COLO668 (cell line): ENCODE measurements around the gene MEA1.
A peak's percentile ranks its signal among the peaks of the same experiment; 100 is the strongest.
"Not testable (repeated sequence)": the region's sequence is repeated elsewhere in the genome, so short reads cannot be mapped to it uniquely, and the experiment has no call there.

Experiments used
- DNase-seq: peaks from one replicate; lab custom pipeline; 2025; ENCODE audit not compliant: unreplicated experiment; lab: John Stamatoyannopoulos, UW

The MEA1 gene

DNA sequence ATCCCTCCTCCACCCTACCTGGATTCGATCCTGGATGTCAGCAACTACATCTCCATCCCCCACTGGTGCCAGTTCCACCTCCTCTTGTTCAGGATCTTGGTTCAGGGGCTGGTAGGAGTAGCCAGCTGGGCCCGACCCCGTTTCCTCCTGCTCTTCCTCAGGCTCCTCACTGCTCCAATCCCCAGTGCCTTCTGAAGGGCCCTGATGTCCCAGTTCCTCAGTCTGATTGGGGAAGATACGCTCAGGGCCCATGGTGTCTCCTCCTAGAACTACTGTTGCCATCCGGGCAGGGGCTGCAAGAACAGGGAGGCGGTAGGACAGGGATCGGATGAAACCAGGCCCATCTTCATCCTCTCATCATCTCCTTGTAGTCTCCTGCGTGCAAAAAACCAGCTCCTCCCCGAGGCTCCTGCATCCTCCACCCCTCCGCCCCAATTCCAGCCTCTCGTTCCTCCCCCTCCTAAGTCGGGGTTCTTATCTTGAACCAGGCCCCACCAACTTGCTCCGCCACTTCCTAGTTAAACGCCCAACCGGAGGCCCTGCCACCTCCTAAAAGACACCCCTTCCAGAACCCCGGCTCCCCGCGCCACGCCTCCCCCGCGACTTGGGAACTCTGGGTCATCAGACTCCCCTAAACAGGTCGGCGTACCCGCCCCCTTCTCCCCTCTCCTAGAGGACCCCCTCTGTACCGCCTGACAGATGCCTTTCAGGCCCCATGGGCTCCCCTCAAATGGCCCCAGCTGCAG is 476 bp downstream of the MEA1 start:
- peak; percentile 9 for DNase-seq

- no peak for DNase-seq
These were observed 1.4 kb downstream of the MEA1 start for GRCh38 chr6:43012364-43012763.

DNA sequence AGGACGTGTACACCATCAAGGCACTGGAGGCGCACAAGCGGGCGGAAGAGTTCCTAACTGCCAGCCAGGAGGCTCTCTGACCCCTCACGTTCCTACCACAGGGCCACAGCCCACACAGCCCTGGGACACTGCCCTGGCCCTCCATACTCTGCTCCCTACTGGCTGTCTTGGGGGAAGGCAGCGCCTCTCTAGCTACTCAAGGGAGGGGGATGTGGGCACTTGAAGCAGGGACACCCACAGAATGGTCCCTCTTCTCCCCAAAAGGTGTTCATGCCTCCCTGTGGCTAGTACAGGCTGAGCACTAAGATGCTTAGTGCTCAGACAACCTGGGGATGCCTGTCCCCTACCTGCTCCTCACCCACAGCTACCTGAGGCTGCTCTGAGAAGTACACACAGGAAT is 2.5 kb downstream of the MEA1 start:
- no peak for DNase-seq

GRCh38 chr6:43009124-43009523 is 4.6 kb downstream of the MEA1 start:
- DNase-seq = peak; percentile 9

- DNase-seq = no peak
These were observed 6.6 kb downstream of the MEA1 start for GRCh38 chr6:43007126-43007525.

DNA sequence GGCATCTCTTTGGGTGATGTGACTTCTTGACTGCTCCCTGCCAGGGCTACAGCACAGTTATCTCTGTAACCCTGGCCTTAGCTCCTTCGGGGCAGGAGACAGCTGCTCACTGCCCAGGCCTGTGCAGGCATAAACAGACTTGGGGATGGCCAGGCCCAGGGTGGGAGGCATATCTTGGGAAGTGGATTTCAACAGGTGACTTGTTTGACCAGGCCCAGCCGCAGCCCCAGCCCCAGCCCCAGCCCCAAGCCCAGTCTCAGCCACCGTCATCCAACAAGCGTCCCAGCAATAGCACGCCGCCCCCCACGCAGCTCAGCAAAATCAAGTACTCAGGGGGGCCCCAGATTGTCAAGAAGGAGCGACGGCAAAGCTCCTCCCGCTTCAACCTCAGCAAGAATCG is 7.5 kb downstream of the MEA1 start:
- DNase-seq = no peak

GRCh38 chr6:43005844-43006243 is 7.9 kb downstream of the MEA1 start:
- DNase-seq = no peak

DNA sequence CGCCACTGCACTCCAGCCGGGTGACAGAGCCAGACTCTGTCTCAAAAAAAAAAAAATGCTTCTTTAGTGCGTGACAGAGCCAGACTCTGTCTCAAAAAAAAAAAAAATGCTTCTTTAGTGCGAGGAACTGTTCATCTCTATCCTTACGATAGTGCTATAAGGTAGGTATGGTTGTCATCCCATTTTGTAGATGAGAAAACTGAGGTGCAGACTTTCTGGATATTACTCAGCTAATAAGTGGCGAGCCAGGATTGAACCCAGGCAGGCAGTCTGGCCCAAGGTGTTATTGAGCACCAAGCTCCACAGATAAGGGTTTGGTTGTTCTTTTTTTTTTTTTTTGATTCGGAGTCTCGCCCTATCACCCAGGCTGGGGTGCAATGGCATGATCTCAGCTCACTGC is 11.9 kb downstream of the MEA1 start:
- no peak for DNase-seq

GRCh38 chr6:42998205-42998604 is 15.5 kb downstream of the MEA1 start:
- DNase-seq = not testable (repeated sequence)

DNA sequence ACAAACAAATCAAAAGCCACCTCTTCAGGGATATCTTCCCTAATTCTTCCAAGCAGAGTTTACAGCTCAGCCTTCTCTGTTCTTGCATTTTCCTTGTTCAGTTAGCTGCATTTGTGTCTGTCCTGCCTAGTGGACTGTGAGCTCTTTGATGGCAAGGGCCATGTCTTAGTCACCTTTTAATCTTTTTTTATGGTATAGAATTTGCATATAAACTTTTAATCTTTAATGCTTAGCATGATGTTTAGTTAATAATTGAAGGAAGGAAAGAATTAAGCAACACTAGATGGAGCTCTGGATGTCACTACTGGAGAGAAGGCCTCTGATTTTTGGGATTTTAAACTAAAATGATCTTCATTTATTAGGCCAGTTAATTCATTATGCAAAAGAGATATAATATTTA is 17.2 kb downstream of the MEA1 start:
- DNase-seq = no peak

DNA sequence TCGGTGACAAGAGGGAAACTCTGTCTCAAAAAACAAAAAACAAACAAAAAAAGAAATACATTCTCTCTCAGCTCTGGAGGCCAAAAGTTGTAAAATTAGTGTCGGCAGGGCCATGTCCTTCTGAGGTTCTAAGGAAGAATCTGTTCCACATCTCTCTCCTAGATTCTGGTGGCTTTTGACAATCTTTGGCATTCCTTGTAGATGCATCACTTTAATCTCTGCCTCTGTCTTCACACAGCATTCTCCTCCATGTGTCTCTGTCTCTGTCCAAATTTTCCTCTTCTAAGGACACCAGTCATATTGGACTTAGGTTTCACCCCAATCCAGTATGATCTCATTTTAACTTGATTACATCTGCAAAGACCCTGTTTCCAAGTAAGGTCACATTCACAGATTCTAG is 20.3 kb downstream of the MEA1 start:
- DNase-seq = no peak

- DNase-seq = no peak
These were observed 23.8 kb downstream of the MEA1 start for GRCh38 chr6:42989923-42990322.

- DNase-seq = no peak
These were observed 25.2 kb downstream of the MEA1 start for GRCh38 chr6:42988486-42989020.

GRCh38 chr6:42987533-42988451 is 26.0 kb downstream of the MEA1 start:
- DNase-seq = no peak

GRCh38 chr6:42984924-42985475 is 28.7 kb downstream of the MEA1 start:
- DNase-seq = no peak

DNA sequence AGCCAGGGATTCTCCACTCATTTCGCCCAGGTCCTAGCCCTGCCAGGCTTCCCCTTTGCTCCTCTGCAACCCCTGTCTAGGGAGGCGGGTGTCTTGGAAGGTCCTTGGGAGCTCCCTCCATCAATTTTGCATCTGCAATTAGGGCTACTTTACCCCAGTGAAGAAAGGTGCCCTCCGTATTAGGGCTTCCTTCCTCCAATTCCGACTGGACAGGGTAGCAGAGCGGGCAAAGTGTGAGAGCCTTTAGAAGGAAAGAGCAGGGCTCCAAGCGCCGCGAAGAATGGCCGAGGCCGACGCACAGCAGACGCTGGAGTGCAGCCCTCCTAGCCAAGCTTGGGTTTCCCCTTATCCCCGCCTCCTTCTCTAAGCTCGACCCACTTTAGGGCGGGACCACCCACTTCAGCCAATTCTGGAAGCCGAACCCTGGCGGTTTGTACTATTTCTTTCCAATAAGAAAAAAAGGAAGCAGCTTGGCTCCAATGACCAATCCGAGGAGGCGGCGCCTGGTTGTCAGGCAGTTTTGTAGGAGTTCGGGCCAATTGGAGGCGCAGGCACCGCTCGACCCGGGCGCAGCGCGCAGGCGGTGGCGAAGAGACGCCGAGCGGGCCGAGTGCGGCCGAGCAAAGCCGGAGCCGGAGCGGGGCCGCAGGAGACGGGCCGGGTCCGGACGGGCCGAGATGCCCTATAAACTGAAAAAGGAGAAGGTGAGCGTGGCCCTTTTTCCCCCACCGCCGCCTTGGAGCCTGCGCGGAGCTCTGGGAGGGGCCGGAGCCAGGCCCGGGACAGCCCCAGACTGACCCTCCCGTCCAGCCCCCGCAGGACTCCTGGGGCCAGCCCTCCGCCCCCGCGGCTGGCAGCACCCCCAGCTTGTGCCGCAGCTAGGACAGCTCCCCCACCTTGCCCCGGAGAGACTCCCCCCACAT is 29.5 kb downstream of the MEA1 start, which contains the start of gene PPP2R5D:
TSS of gene PPP2R5D (plus strand) at position 570 of the 923 bp plus-strand sequence. CDS start at position 678, 108 bp downstream.
- DNase-seq = peak; percentile 92

GRCh38 chr6:42981836-42982235 is 31.9 kb downstream of the MEA1 start:
- no peak for DNase-seq

GRCh38 chr6:42979523-42980177 is 34.1 kb downstream of the MEA1 start:
- no peak for DNase-seq

GRCh38 chr6:42978839-42979522 is 34.8 kb downstream of the MEA1 start, which contains the start of gene PEX6:
Gene PEX6, minus strand, starts transcription at chr6:42979181. Its CDS starts 31 bp downstream, at chr6:42979150.
- peak; percentile 86 for DNase-seq
